ENCODE measurements around the gene KIRREL2. TPM values are rescaled to one million over a fixed set of nuclear protein-coding genes. Genes with fewer than 3 reads are reported as not detected.
"Not testable (repeated sequence)": the region's sequence is repeated elsewhere in the genome, so short reads cannot be mapped to it uniquely, and the experiment has no call there.

KIRREL2 gene
- total and polyA plus RNA-seq, 2 donors = not detected

DNA sequence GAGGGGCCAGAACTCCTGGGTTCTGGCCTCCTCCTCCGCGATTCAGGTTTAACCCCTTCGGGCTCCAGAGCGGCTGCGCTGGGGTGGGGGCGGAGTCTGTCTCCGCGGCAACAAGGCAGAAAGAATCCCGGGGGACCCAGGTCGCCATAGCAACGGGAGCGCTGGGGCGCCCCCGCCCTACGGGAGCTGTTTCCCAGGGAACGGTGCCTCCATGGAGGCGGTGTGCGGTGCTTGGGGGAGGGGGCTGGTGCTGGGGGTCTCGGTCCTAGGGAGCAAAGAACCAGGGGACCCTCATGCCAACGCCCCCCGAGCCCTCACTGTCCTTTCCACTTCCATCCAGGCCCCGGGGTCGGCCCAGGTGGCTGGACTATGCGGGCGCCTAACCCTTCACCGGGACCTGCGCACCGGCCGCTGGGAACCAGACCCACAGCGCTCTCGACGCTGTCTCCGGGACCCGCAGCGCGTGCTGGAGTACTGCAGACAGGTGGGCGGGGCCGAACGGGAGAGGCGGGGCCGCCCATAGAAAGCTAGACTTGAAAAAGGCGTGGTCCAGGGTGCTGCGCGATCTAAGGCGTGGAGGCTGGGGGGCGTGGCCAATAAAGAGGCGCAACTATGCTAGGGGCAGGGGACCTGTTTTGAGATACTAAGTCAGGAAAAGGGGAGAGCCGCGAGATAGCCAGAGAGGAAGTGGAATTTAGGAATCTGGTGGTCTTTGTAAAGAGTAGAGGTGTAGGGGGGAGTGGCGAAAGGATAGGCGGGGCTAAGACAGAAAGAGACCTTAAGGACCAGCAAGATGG, 12.8 kb downstream of the KIRREL2 start:
- DNase-seq (ENCODE audit: extremely low spot score) = no peak

DNA sequence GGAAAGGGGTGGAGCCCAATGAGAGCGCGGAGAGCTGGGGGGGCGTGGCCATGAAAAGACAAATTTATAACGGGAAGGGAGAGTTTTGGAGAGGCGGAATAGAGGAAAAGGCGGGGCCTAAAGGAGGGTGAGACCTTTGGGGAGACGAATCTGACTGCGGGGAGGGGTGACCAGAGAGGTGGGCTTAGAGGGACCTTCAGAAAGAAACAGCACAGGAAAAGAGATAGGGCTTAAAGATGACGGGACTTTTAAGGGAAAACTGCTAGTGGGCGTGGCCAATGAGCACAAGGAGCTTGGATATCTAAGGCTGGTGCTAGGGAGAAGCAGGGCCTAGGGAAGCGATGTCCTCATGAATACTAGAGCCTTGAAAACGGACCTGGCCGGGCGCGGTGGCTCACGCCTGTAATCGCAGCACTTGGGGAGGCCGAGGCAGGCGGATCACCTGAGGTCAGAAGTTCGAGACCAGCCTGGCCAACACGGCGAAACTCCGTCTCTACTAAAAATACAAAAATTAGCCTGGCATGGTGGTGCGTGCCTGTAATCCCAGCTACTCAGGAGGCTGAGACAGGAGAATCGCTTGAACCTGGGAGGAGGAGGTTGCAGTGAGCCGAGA, 13.5 kb downstream of the KIRREL2 start:
- WGBS = 38% methylated on average over 26 of the region's 26 CpGs
- H3K4me1 ChIP-seq (ENCODE audit: insufficient read depth); H3K4me3 ChIP-seq (ENCODE audit: low read depth, low read length); DNase-seq (ENCODE audit: extremely low spot score); H3K36me3 ChIP-seq (ENCODE audit: insufficient read depth); H3K27ac ChIP-seq (ENCODE audit: low read depth): not testable (repeated sequence)

More for the DNA sequence above, 12.8 kb downstream of the KIRREL2 start:
- Histone ChIP-seq H3K36me3 (ENCODE audit: insufficient read depth) (no peaks in the 10 kb centered on the region), H3K27ac (ENCODE audit: low read depth) (no peak overlapping the region), H3K4me3 (ENCODE audit: low read depth, low read length) (no peak overlapping the region), H3K4me1 (ENCODE audit: insufficient read depth) (peaks cover 4% of the 10 kb centered on the region)
- WGBS = 2% methylated on average over 51 of the region's 51 CpGs

DNA sequence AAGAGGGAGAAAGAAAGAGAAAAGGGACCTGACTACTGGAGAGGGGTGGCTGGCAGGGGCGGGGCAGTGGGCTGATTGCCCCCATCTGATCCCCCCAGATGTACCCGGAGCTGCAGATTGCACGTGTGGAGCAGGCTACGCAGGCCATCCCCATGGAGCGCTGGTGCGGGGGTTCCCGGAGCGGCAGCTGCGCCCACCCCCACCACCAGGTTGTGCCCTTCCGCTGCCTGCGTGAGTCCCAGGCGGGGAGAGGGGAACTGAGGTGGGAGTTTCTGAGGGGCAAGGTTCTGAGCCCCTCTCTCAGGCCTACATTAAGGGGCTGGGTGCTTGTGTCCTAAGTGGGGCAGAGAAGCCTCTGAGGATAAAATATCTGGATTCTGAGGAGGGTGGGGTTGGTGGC, 14.1 kb downstream of the KIRREL2 start:
- Histone ChIP-seq H3K4me3 (ENCODE audit: low read depth, low read length) (no peak overlapping the region), H3K4me1 (ENCODE audit: insufficient read depth) (peaks cover 4% of the 10 kb centered on the region), H3K27ac (ENCODE audit: low read depth) (no peak overlapping the region), H3K36me3 (ENCODE audit: insufficient read depth) (no peaks in the 10 kb centered on the region)
- no peak for DNase-seq (ENCODE audit: extremely low spot score)
- WGBS = 81% methylated on average over 12 of the region's 12 CpGs

DNA sequence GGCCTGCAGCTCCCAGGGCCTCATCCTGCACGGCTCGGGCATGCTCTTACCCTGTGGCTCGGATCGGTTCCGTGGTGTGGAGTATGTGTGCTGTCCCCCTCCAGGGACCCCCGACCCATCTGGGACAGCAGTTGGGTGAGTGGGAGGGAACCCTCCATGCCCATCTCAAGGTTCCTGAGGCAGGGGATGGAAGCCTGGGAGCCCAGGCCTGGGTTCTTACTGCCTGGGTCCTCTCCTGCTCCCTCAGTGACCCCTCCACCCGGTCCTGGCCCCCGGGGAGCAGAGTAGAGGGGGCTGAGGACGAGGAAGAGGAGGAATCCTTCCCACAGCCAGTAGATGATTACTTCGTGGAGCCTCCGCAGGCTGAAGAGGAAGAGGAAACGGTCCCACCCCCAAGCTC, 14.9 kb downstream of the KIRREL2 start:
- H3K36me3 ChIP-seq (ENCODE audit: insufficient read depth) = no peaks in the 10 kb centered on the region
- DNase-seq (ENCODE audit: extremely low spot score) = no peak
- peaks cover 4% of the 10 kb centered on the region for H3K4me1 ChIP-seq (ENCODE audit: insufficient read depth)
- H3K4me3 ChIP-seq (ENCODE audit: low read depth, low read length) = no peak overlapping the region
- WGBS = 86% methylated on average over 12 of the region's 12 CpGs
- no peak overlapping the region for H3K27ac ChIP-seq (ENCODE audit: low read depth)

DNA sequence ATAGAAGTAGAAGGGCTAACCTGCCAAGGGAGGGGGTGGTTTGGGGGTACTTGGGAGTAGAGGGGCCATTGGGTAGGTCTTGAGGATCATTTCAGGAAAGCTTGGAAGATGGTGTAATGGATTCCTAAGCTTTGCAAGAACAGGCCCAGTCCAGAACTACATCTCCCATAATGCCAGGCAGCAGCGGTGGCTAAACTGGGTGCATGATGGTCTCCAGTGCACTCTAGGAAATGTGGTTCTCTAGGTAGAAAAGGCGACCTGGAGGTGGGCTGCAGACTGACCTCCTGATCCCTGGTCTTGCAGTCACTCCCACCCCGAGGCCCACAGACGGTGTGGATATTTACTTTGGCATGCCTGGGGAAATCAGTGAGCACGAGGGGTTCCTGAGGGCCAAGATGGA, 15.5 kb downstream of the KIRREL2 start:
- Histone ChIP-seq H3K4me3 (ENCODE audit: low read depth, low read length) (no peak overlapping the region), H3K27ac (ENCODE audit: low read depth) (no peak overlapping the region), H3K4me1 (ENCODE audit: insufficient read depth) (peaks cover 4% of the 10 kb centered on the region), H3K36me3 (ENCODE audit: insufficient read depth) (no peaks in the 10 kb centered on the region)
- DNase-seq (ENCODE audit: extremely low spot score) = no peak
- 85% methylated on average over 5 of the region's 5 CpGs for WGBS

DNA sequence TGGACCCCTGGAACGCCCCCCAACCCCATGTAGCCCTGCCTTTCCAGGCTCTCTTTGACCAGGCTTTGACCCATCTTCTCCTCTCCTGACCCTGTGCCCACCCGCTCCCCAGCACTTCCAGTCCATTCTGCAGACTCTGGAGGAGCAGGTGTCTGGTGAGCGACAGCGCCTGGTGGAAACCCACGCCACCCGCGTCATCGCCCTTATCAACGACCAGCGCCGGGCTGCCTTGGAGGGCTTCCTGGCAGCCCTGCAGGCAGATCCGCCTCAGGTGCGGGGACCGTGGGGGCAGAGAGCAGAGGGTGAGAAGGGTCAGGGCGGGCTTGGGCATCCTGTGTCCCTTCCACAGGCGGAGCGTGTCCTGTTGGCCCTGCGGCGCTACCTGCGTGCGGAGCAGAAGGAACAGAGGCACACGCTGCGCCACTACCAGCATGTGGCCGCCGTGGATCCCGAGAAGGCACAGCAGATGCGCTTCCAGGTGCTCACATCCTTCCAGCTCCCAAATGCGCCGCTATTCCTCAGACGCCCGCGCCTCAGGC, 17.8 kb downstream of the KIRREL2 start:
- DNase-seq (ENCODE audit: extremely low spot score) = no peak
- peaks cover 2% of the 10 kb centered on the region for H3K4me1 ChIP-seq (ENCODE audit: insufficient read depth)
- no peaks in the 10 kb centered on the region for H3K36me3 ChIP-seq (ENCODE audit: insufficient read depth)
- H3K27ac ChIP-seq (ENCODE audit: low read depth) = no peak overlapping the region
- 93% methylated on average over 32 of the region's 32 CpGs for WGBS
- H3K4me3 ChIP-seq (ENCODE audit: low read depth, low read length) = no peak overlapping the region

DNA sequence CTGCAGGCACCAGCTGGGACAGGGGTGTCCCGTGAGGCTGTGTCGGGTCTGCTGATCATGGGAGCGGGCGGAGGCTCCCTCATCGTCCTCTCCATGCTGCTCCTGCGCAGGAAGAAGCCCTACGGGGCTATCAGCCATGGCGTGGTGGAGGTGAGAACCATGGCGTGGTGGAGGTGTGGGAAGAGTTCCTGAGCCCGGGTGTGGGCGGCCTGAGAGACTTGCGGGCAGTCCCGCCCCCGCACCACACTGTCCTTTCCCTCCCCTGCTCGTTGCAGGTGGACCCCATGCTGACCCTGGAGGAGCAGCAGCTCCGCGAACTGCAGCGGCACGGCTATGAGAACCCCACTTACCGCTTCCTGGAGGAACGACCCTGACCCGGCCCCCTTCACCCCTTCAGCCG, 22.4 kb downstream of the KIRREL2 start:
- WGBS = 49% methylated on average over 23 of the region's 23 CpGs
- no peak overlapping the region for H3K4me3 ChIP-seq (ENCODE audit: low read depth, low read length)
- H3K4me1 ChIP-seq (ENCODE audit: insufficient read depth) = no peaks in the 10 kb centered on the region
- no peak overlapping the region for H3K27ac ChIP-seq (ENCODE audit: low read depth)
- no peak for DNase-seq (ENCODE audit: extremely low spot score)
- H3K36me3 ChIP-seq (ENCODE audit: insufficient read depth) = no peaks in the 10 kb centered on the region

DNA sequence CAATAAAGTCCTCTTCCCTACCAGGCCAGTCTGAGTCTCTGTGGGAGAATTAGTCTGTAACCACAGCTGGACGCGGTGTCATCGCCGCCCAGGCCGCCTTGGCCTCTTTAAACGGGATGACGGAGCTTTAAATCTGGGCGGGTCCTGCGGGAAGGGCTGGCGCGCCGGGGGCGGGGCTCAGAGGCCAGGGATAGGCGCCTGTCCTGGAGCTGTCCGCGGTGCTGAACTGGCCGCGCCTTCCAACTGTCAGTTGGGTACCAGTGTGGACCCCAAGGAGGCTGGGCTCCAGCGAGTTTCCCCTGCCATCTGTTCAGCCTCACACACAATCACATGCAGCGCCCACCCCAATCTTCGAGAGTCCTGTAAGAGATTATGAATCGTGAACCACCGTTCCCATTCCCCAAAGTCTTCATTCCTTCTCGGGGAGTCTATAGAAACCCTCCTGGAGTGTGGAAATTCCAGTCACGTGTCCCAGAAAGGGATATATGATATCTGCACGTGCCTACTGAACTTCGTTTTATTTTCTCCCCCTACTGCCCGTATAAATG, 23.1 kb downstream of the KIRREL2 start:
- no peaks in the 10 kb centered on the region for H3K4me1 ChIP-seq (ENCODE audit: insufficient read depth)
- no peak overlapping the region for H3K27ac ChIP-seq (ENCODE audit: low read depth)
- WGBS = 2% methylated on average over 28 of the region's 28 CpGs
- H3K4me3 ChIP-seq (ENCODE audit: low read depth, low read length) = no peak overlapping the region
- H3K36me3 ChIP-seq (ENCODE audit: insufficient read depth) = no peaks in the 10 kb centered on the region
- DNase-seq (ENCODE audit: extremely low spot score) = no peak

DNA sequence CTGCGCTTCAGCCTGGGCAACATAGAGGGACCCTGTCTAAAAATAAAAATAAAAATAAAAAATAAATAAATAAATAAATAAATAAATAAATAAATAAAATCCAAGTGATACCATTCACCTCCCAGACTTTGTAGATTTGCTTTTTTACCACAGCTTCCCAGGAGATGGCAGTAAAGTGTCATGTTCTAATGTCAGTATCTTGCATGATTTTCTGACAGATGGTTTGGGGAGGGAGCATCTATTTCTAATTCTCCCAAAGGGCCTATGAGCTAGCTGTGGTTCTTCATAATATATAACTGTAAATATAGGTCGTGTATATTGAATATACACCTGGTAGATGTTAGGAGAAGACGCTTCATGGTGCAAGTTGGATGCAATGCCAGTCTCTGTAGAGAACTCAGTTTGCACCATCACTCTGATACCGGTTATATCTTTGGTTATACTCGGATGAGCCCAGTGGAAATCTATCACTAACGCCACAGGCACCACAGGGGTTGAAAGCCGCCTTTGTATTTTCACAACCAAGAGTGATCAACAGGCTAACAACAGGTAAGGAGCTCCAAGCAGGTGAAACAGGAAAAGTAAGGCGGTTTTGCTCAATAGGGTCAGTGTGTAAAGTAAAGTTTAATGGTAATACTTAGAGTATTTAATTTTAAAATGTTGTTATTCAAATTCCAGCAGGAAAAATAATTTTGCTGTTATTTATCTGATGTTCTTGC, 25.6 kb downstream of the KIRREL2 start:
- Histone ChIP-seq H3K27ac (ENCODE audit: low read depth) (no peak overlapping the region), H3K4me3 (ENCODE audit: low read depth, low read length) (no peak overlapping the region), H3K36me3 (ENCODE audit: insufficient read depth) (no peaks in the 10 kb centered on the region), H3K4me1 (ENCODE audit: insufficient read depth) (no peaks in the 10 kb centered on the region)
- DNase-seq (ENCODE audit: extremely low spot score) = peak; percentile 65
- WGBS = 26% methylated on average over 8 of the region's 8 CpGs

DNA sequence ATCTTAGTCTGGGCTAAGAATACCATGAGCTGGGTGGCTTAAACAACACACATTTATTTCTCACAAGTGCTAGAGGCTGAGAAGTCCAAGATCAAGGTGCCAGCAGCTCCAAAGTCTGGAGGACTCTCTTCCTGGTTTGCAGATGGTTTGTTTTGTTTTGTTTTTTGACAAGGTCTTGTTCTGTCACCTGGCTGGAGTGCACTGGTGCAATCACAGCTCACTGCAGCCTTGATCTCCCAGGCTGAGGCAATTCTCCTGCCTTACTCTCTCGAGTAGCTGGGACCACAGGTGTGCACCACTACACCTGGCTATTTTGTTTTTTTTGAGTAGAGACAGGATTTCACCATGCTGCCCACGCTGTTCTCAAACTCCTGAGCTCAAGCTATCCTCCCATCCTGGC, 27.2 kb downstream of the KIRREL2 start:
- DNase-seq (ENCODE audit: extremely low spot score) = no peak
- Histone ChIP-seq H3K27ac (ENCODE audit: low read depth) (no peak overlapping the region), H3K4me3 (ENCODE audit: low read depth, low read length) (no peak overlapping the region), H3K36me3 (ENCODE audit: insufficient read depth) (peaks cover 4% of the 10 kb centered on the region), H3K4me1 (ENCODE audit: insufficient read depth) (no peaks in the 10 kb centered on the region)
- 69% methylated on average over 2 of the region's 2 CpGs for WGBS

DNA sequence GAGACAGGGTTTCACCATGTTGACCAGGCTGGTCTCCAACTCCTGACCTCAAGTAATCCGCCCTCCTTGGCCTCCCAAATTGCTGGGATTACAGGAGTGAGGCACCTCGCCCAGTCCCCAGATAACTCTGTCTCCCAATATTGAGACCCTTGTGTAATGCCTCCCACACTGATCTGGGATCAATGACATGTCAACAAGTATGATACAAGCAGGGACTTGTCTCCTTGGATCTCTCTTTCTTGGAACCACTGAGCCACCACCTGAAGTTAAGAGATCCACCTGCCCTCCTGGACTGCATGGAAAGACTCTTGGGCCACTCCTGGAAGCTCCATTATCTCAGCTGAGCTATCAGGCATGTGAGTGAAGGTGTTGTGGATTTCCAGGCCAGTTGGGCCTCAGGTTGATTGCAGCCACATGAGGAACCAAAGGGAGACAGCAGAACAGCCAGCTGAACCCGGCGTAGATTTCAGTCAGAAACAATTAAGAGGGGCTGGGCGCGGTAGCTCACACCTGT, 28.6 kb downstream of the KIRREL2 start:
- no peak overlapping the region for H3K4me3 ChIP-seq (ENCODE audit: low read depth, low read length)
- no peaks in the 10 kb centered on the region for H3K4me1 ChIP-seq (ENCODE audit: insufficient read depth)
- no peak overlapping the region for H3K27ac ChIP-seq (ENCODE audit: low read depth)
- WGBS = 92% methylated on average over 6 of the region's 6 CpGs
- no peak for DNase-seq (ENCODE audit: extremely low spot score)
- H3K36me3 ChIP-seq (ENCODE audit: insufficient read depth) = peaks cover 5% of the 10 kb centered on the region

DNA sequence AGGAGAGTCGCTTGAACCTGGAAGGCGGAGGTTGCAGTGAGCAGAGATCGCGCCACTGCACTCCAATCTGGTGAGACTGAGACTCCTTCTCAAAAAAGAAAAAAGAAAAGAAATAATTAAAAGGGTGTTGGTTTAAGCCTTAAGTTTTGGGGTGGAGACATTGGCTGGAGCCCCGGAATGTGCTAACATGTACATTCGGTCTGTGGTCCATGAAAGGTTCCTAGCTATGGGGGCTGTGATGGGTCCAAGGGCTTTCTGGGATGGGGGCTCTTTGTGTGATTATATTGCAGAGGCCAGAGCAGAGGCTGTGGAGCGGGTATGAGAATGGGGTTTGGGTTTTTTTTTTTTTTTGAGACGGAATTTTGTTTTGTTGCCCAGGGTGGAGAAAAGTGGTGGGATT, 29.2 kb downstream of the KIRREL2 start:
- H3K4me3 ChIP-seq (ENCODE audit: low read depth, low read length) = no peak overlapping the region
- no peak overlapping the region for H3K27ac ChIP-seq (ENCODE audit: low read depth)
- no peak for DNase-seq (ENCODE audit: extremely low spot score)
- H3K36me3 ChIP-seq (ENCODE audit: insufficient read depth) = peaks cover 5% of the 10 kb centered on the region
- H3K4me1 ChIP-seq (ENCODE audit: insufficient read depth) = no peaks in the 10 kb centered on the region
- 91% methylated on average over 8 of the region's 8 CpGs for WGBS

DNA sequence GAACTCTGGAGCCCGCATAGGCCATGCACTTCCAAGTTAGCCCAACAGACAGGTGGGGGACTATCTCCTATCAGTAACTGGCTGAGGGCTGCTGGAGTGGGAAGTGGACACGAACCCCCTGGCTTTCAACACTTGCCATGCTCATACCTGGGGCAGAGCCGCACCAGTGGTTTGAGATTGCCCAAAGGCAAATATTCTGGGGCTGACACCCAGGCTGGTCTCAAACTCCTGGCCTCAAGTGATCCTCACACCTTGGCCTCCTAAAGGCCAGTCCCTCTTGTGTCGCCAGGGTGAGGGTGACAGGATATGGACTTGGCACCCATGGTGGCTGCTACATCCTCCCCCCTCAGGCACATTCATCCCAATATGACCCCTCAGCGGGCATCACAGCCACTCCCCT, 30.5 kb downstream of the KIRREL2 start:
- H3K36me3 ChIP-seq (ENCODE audit: insufficient read depth) = peaks cover 5% of the 10 kb centered on the region
- DNase-seq (ENCODE audit: extremely low spot score) = no peak
- H3K4me3 ChIP-seq (ENCODE audit: low read depth, low read length) = no peak overlapping the region
- H3K27ac ChIP-seq (ENCODE audit: low read depth) = no peak overlapping the region
- H3K4me1 ChIP-seq (ENCODE audit: insufficient read depth) = no peaks in the 10 kb centered on the region
- 92% methylated on average over 5 of the region's 5 CpGs for WGBS

Measured in urinary bladder (tissue), 4 donors.